GM12875 (cell line): ENCODE data around the gene AMBP.

Experiments used
- H3K4me3 ChIP-seq: one replicate; pipeline ENCODE4 v1.5.1; 2011; ENCODE audit warnings: low read depth, low read length, control low read depth
- TF ChIP-seq, protein P1 (sequence below): IDR thresholded peaks from 2 replicates; pipeline ENCODE4 v1.5.1; 2011; ENCODE audit warnings: low read depth, mild to moderate bottlenecking, control low read depth, inconsistent platforms, low read length, moderate library complexity, borderline replicate concordance; ENCODE audit not compliant: insufficient read depth

The AMBP gene

GRCh38 chr9:114011313-114011712 is 66.8 kb downstream of the AMBP start:
- TF ChIP-seq, protein P1, sequence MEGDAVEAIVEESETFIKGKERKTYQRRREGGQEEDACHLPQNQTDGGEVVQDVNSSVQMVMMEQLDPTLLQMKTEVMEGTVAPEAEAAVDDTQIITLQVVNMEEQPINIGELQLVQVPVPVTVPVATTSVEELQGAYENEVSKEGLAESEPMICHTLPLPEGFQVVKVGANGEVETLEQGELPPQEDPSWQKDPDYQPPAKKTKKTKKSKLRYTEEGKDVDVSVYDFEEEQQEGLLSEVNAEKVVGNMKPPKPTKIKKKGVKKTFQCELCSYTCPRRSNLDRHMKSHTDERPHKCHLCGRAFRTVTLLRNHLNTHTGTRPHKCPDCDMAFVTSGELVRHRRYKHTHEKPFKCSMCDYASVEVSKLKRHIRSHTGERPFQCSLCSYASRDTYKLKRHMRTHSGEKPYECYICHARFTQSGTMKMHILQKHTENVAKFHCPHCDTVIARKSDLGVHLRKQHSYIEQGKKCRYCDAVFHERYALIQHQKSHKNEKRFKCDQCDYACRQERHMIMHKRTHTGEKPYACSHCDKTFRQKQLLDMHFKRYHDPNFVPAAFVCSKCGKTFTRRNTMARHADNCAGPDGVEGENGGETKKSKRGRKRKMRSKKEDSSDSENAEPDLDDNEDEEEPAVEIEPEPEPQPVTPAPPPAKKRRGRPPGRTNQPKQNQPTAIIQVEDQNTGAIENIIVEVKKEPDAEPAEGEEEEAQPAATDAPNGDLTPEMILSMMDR = no peak
- H3K4me3 ChIP-seq = no peak overlapping the region
